Inferior parietal cortex (tissue), 1 donor: ENCODE measurements around the gene SYMPK.
"Not testable (repeated sequence)": the region's sequence is repeated elsewhere in the genome, so short reads cannot be mapped to it uniquely, and the experiment has no call there.

ENCODE experiments used
- DNase-seq: peaks from one replicate; pipeline ENCODE4 v3.0.0-alpha.2; 2016; ENCODE audit errors: extremely low spot score

The SYMPK gene

GRCh38 chr19:45862564-45863334 lies at the start of gene SYMPK:
SYMPK (minus strand) TSS chr19:45863147; CDS start chr19:45854495, 8,652 bp downstream.
- peak; percentile 99 for DNase-seq

DNA sequence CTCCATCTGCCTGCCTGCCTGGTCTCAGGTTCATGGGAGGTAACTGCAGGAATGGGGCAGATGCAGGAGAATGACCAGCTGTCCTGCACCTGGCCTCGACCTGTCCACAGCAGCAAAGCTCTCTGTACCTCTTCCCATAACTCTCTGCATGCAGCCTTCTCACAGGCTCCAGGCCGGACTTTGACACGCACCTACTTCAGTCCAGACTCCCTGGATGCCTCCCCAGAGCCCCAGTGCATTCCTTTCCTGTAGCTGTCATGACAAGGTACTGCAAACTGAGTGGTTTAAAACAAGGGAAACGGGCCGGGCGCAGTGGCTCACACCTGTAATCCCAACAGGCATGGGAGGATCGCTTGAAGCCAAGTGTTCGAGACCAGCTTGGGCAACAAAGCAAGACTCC lies 48.3 kb upstream of the SYMPK start:
- DNase-seq, result no peak

DNA sequence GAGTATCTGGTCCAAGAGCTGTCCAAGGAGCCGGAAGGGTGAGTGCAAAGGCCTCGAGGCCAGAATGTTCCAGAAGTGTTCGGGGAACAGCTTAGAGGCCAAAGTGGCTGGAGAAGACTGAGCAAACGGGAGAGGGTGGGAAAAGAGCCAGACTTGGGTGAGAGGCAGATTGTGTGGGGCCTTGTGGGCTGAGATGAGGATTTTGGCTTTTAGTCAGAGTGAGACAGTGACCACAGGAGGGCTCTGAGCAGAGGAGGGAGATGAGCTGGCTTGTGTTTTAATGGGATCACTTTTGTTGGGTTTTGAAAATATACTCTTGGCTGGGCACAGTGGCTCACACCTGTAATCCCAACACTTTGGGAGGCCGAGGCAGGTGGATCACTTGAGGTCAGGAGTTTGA lies 46.0 kb upstream of the SYMPK start:
- DNase-seq, result no peak

DNA sequence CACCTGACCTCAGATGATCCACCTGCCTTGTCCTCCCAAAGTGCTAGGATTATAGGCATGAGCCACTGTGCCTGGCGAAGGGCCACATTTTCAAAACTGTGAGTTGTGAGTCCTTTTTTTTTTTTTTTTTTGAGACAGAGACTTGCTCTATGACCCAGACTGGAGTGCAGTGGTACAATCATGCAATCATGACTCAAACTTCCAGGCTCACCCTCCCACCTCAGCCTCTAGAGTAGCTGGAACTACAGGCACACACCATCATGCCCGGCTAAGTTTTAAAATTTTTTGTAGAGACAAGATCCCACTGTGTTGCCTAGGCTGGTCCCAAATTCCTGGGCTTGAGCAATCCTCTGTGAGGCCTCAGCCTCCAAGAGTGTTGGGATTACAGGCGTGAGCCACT lies 43.3 kb upstream of the SYMPK start:
- DNase-seq, result no peak

GRCh38 chr19:45905011-45905410 lies 42.1 kb upstream of the SYMPK start:
- DNase-seq, result no peak

DNA sequence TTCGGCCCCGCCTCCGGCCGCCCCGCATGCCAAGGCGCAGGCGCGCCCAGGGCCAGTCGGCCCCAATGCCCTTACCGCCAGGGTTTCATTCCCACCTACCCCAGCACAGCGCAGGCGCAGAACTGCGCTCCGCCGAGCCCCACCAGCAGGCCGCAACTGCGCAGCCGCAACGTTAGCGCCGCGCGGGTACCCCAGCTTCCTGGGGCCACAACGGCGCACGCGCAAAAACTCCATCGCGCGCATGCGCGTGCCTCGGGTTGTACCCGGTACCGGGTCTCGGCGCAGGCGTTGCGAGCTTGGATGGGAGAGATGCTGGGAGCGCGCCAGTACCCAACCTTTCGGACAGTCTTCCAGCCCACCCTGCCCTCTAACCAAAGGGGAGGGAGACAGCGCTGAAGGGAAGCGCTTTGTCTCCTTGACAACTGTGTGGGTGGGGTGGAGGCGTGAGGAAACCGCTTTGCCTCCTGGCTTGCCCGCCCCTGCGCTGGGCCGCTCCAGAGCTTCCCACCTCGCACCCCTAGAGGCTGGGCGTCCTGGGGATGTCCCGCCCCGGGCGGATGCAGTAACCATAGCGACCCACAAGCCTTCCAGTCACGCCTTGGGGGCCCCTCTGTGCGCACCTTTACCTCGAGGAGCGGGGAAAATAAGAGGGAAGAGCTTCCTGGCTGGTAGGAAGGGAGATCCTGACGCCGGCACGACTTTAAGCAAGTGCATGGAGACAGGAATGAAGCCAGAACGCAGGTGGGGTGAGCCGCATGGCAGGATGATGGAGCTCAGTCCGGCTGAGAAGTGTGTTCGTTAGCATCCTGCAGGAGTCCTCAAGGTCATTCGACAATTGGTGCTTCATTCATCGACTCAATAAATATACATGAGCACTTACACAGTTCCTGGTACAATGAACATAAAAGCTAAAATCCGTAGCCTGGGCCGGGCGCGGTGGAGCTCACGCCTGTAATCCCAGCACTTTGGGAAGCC lies 40.0 kb upstream of the SYMPK start:
- DNase-seq, result peak; percentile 98

- no peak for DNase-seq
Measured at GRCh38 chr19:45901912-45902650, 39.1 kb upstream of the SYMPK start, which contains the start of gene MYPOP. MYPOP (minus strand) TSS chr19:45902613; CDS start chr19:45901773, 840 bp downstream.

DNA sequence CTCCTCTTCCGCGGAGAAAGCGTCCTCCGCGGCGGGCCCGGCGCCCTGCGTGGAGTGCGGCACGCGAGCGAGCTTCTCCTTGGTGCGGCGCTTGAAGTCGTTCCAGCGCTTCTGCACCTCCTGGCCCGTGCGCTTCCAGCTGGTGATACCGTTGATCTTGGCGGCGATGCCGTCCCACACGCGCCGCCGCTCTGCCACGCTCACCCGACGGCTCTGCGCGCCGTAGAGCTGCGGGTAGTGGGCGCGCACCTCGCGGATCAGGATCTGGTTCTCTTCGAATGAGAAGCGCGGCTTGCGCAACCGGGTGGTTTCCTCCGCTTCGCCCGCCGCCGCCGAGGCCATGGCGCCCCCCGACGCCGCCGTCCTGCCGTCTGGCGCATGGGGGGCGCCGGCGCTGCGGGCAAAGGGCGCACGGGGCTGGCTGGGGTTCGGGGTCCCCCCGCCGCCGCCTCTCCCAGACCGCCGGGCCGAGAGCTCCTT lies 38.5 kb upstream of the SYMPK start:
- DNase-seq, result no peak

- DNase-seq, result no peak
Measured at GRCh38 chr19:45900738-45901431, 37.9 kb upstream of the SYMPK start.

- DNase-seq, result no peak
Measured at GRCh38 chr19:45899919-45900589, 37.1 kb upstream of the SYMPK start.

- no peak for DNase-seq
Measured at GRCh38 chr19:45899253-45899652, 36.3 kb upstream of the SYMPK start.

GRCh38 chr19:45897261-45897812 lies 34.4 kb upstream of the SYMPK start:
- DNase-seq, result no peak

DNA sequence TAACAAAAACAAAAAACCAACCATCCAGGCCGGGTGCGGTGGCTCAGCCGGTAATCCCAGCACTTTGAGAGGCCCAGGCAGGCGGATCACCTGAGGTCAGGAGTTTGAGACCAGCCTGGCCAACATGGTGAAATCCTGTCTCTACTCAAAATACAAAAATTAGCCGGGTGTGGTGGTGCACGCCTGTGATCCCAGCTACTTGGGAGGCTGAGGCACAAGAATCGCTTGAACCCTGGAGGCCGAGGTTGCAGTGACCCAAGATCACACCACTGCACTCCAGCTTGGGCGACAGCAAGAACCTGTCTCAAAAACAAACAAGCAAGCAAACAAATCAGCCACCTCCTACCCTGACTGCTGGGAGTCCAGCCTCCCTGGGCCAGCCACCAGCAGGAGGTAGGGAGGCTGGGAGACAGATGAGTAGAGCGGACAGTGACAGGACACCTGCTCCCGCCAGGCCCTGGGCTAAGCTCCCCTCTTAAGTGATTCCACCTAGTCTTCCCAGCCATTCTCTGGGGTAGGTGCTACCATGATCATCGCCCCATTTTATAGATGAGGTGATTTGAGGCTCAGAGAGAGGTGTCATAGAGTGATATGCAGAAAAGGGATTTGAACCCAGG lies 33.1 kb upstream of the SYMPK start:
- not testable (repeated sequence) for DNase-seq

GRCh38 chr19:45895519-45895972 lies 32.6 kb upstream of the SYMPK start:
- no peak for DNase-seq

DNA sequence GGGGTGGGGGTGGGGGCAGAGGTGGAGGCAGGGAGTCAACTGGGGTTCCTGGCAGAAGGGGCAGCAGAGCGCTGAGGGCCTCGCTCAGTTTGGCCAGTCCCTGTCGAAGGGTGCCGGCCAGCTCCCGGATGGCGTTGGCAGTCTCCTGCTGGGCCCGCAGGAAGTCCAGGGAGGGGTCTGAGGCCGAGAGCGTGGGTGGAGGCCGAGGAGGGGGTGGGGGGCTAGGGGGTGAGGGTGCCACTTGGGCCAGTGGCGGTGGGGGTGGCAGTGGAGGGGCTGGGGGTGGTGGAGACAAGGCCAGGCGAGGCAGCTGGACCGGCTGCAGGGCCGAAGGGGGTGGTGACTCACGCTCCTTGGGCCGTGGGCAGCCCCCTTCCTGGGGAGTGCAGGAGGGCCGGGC lies 27.9 kb upstream of the SYMPK start:
- no peak for DNase-seq

DNA sequence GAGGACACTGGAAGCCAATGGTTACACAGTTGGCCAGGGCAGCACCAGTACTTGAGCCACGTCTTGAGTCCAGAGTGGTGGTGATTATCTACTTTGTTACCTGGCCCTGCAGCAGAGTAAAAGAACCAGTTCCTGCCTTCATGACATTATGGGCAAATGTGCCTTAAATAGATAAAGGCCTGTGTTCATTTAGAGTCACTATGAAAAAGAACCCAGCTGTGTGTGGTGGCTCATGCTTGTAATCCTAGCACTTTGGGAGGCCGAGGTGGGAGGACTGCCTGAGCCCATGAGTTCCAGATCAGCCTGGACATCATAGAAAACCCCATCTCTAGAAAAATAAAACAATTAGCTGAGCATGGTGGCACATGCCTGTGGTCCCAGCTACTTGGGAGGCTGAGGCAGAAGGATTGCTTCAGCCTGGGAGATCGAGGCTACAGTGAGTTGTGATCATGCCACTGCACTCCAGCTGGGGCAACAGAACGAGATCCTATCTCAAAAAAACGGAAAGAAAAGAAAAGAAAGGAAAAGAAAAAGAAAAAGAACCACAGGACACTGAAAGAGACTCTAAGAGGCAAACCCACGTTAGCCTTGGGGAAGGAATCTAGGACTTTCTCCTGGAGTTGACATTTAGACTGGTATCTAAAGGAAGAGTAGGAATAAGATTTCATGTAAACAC lies 26.4 kb upstream of the SYMPK start:
- DNase-seq, result no peak

GRCh38 chr19:45887200-45887710 lies 24.3 kb upstream of the SYMPK start:
- no peak for DNase-seq

DNA sequence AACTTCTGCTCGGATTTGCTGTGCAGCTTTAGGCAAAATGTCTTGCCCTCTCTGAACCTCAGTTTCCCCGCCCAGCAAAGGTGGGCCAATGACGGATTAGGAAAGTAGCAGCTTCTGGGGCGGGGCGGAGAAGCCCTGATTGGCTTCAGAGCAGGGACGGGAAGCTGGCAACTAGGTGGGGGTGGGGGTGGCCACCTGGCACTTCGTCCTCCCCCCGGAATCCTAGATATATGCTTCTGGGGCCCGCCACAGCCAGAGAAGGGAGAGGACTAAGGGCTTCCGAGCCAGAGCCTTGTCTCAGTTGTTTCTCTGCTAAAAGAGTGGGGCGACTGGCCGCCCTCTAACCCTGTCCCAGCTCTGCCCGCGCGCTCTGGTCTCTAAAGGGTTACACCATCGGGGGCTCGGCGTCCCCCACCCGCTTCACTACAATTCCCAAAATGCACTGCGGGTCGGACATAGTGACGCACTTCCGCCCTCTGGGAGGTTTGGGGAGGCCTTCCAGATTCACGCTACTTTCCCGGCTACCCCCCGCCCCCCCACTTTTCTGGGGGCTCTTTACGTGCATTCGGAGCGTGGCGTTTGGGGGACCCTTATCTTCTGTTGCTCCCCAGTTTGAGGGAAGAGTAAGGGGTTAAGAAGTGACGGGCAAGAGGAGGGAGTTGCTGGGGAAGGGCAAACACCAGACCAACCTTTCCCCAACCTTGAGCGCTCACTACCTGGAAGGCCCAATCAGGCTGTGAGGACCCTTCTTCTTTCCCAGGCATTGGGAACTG lies 23.7 kb upstream of the SYMPK start:
- DNase-seq, result peak; percentile 98
